IMR-90 (cell line): ENCODE results near the gene TSHZ1. TPM values are rescaled to one million over a fixed set of nuclear protein-coding genes. Genes with fewer than 3 reads are reported as not detected.

ENCODE experiments used
- ATAC-seq: fragments of 200-7000 bp; cut with Tn5 transposase; 2 replicates; pipeline ENCODE4 v1.9.1; 2020; ENCODE audit warnings: low read depth, mild to moderate bottlenecking, moderate library complexity
- BruUV-seq: library from RNA; stranded (reverse); fragments of 400-500 nt; replicated peaks from 2 replicates; lab custom pipeline; 2021; lab: Mats Ljungman, UMichigan
- CTCF ChIA-PET: fragments of 300-600 bp; formaldehyde crosslinking; extraction: SDS; loops from one replicate; lab custom pipeline; 2021; ENCODE audit warnings: antibody characterized with exemption; lab: Yijun Ruan, JAX
- POLR2A ChIA-PET: fragments of 300-600 bp; sonication (Branson Sonifier 250); formaldehyde crosslinking; loops from one replicate; lab custom pipeline; 2022; ENCODE audit warnings: antibody characterized with exemption; ENCODE audit not compliant: unreplicated experiment; lab: Charles Lee
- DNase-seq: peaks from one replicate; pipeline ENCODE4 v3.0.0; 2013
- H2AFZ ChIP-seq: replicated peaks from 2 replicates; pipeline ENCODE3; 2013; ENCODE audit warnings: low read length, mild to moderate bottlenecking; ENCODE audit not compliant: poor library complexity
- H2AK5ac ChIP-seq: 2 replicates; pipeline ENCODE4 v1.6.1; 2013; ENCODE audit warnings: low read depth, low read length, inconsistent platforms
- H2AK9ac ChIP-seq: replicated peaks from 2 replicates; pipeline ENCODE3; 2013; ENCODE audit warnings: mild to moderate bottlenecking, low read depth, low read length, moderate library complexity; ENCODE audit not compliant: poor library complexity
- H2BK120ac ChIP-seq: 2 replicates; pipeline ENCODE4 v1.6.1; 2013; ENCODE audit warnings: low read depth, low read length, inconsistent platforms
- H2BK15ac ChIP-seq: 3 replicates; pipeline ENCODE4 v1.6.1; 2013; ENCODE audit warnings: low read depth, low read length, inconsistent platforms
- H2BK20ac ChIP-seq: 2 replicates; pipeline ENCODE4 v1.6.1; 2013; ENCODE audit warnings: low read depth, mild to moderate bottlenecking, inconsistent platforms, low read length, moderate library complexity
- H2BK5ac ChIP-seq: 2 replicates; pipeline ENCODE4 v1.6.1; 2013; ENCODE audit warnings: mild to moderate bottlenecking, low read depth, low read length, inconsistent platforms; ENCODE audit not compliant: poor library complexity, severe bottlenecking
- H3K14ac ChIP-seq: replicated peaks from 2 replicates; pipeline ENCODE4 v1.6.1; 2013; ENCODE audit warnings: low read depth, low read length, inconsistent platforms
- H3K18ac ChIP-seq: 2 replicates; pipeline ENCODE4 v1.6.1; 2013; ENCODE audit warnings: low read depth, low read length, control low read depth
- H3K23ac ChIP-seq: 2 replicates; pipeline ENCODE4 v1.6.1; 2013; ENCODE audit warnings: low read depth, low read length, inconsistent platforms
- H3K27ac ChIP-seq: 2 replicates; pipeline ENCODE4 v1.5.1; 2013; ENCODE audit warnings: mild to moderate bottlenecking, control low read depth, low read length; ENCODE audit not compliant: insufficient read depth
- H3K27me3 ChIP-seq: 2 replicates; pipeline ENCODE4 v1.6.1; 2013; ENCODE audit warnings: low read length; ENCODE audit not compliant: control insufficient read depth, insufficient read depth
- H3K36me3 ChIP-seq: 2 replicates; pipeline ENCODE4 v1.6.1; 2013; ENCODE audit warnings: low read length, mixed read lengths; ENCODE audit not compliant: control insufficient read depth, insufficient read depth
- H3K4ac ChIP-seq: 2 replicates; pipeline ENCODE4 v1.6.1; 2013; ENCODE audit warnings: low read depth, low read length, inconsistent platforms
- H3K4me1 ChIP-seq: 2 replicates; pipeline ENCODE4 v1.6.1; 2013; ENCODE audit warnings: low read length, mixed read lengths; ENCODE audit not compliant: control insufficient read depth, insufficient read depth
- H3K4me2 ChIP-seq: 2 replicates; pipeline ENCODE4 v1.6.1; 2013; ENCODE audit warnings: low read depth, mild to moderate bottlenecking, control low read depth, low read length, moderate library complexity
- H3K4me3 ChIP-seq: 2 replicates; pipeline ENCODE4 v1.5.1; 2013; ENCODE audit warnings: low read depth, mild to moderate bottlenecking, control low read depth, low read length, moderate library complexity; ENCODE audit not compliant: insufficient read depth
- H3K56ac ChIP-seq: 2 replicates; pipeline ENCODE4 v1.6.1; 2013; ENCODE audit warnings: low read length, inconsistent platforms; ENCODE audit not compliant: insufficient read depth; ENCODE audit errors: extremely low read depth
- H3K79me1 ChIP-seq, 2 experiments: 2 replicates each; pipeline ENCODE4 v1.6.1; 2013; ENCODE audit warnings: low read length in 2 of 2, inconsistent platforms in 1 of 2, low read depth in 1 of 2
- H3K9ac ChIP-seq: 2 replicates; pipeline ENCODE4 v1.6.1; 2013; ENCODE audit warnings: low read depth, low read length, control low read depth
- H3K9me1 ChIP-seq: 2 replicates; pipeline ENCODE4 v1.6.1; 2013; ENCODE audit warnings: low read length, inconsistent platforms; ENCODE audit not compliant: insufficient read depth
- H3K9me3 ChIP-seq: 2 replicates; pipeline ENCODE4 v1.6.1; 2013; ENCODE audit warnings: low read length; ENCODE audit not compliant: control insufficient read depth, insufficient read depth
- H4K20me1 ChIP-seq: 2 replicates; pipeline ENCODE4 v1.6.1; 2013; ENCODE audit warnings: low read length, inconsistent platforms; ENCODE audit not compliant: insufficient read depth
- H4K5ac ChIP-seq: 2 replicates; pipeline ENCODE4 v1.6.1; 2013; ENCODE audit warnings: mild to moderate bottlenecking, low read depth, low read length, control low read depth
- H4K8ac ChIP-seq, 2 experiments: 2 replicates each; pipeline ENCODE4 v1.6.1; 2013; ENCODE audit warnings: low read depth in 2 of 2, low read length in 2 of 2, control low read depth in 1 of 2, inconsistent platforms in 1 of 2
- H4K91ac ChIP-seq: 2 replicates; pipeline ENCODE4 v1.6.1; 2013; ENCODE audit warnings: low read depth, low read length, inconsistent platforms; ENCODE audit not compliant: insufficient read depth
- BHLHE40 ChIP-seq: fragments of 150-350 bp; IDR thresholded peaks from 2 replicates; pipeline ENCODE4 v1.6.1; 2016; ENCODE audit warnings: mild to moderate bottlenecking, low read depth, low read length
- CEBPB ChIP-seq: IDR thresholded peaks from 2 replicates; pipeline ENCODE4 v1.6.1; 2012; ENCODE audit warnings: low read depth, low read length, improper control_type of control experiment
- CHD1 ChIP-seq: IDR thresholded peaks from 2 replicates; pipeline ENCODE4 v1.6.1; 2012; ENCODE audit warnings: low read depth, low read length, improper control_type of control experiment
- FOS ChIP-seq: fragments of 150-350 bp; IDR thresholded peaks from 2 replicates; pipeline ENCODE4 v1.6.1; 2016; ENCODE audit warnings: low read depth, low read length
- MAFK ChIP-seq: IDR thresholded peaks from 2 replicates; pipeline ENCODE4 v1.6.1; 2012; ENCODE audit warnings: low read depth, low read length, improper control_type of control experiment
- MAZ ChIP-seq: IDR thresholded peaks from 2 replicates; pipeline ENCODE4 v1.6.1; 2012; ENCODE audit warnings: low read depth, mild to moderate bottlenecking, low read length, improper control_type of control experiment, moderate library complexity, borderline replicate concordance
- MXI1 ChIP-seq: IDR thresholded peaks from 2 replicates; pipeline ENCODE4 v1.6.1; 2012; ENCODE audit warnings: low read depth, mild to moderate bottlenecking, low read length, moderate library complexity, borderline replicate concordance
- NFE2L2 ChIP-seq: fragments of 150-350 bp; IDR thresholded peaks from 2 replicates; pipeline ENCODE4 v1.6.1; 2016; ENCODE audit warnings: low read depth, mild to moderate bottlenecking, low read length
- POLR2A ChIP-seq: IDR thresholded peaks from 2 replicates; pipeline ENCODE4 v1.6.1; 2012; ENCODE audit warnings: mild to moderate bottlenecking, low read depth, low read length
- RAD21 ChIP-seq: IDR thresholded peaks from 2 replicates; pipeline ENCODE4 v1.6.1; 2012; ENCODE audit warnings: low read length, improper control_type of control experiment
- RCOR1 ChIP-seq: IDR thresholded peaks from 2 replicates; pipeline ENCODE4 v1.6.1; 2012; ENCODE audit warnings: mild to moderate bottlenecking, low read length, improper control_type of control experiment; ENCODE audit not compliant: insufficient replicate concordance
- RFX5 ChIP-seq: IDR thresholded peaks from 2 replicates; pipeline ENCODE4 v1.8.0; 2012; ENCODE audit warnings: low read depth, mild to moderate bottlenecking, low read length, moderate library complexity
- SMC3 ChIP-seq: fragments of 150-350 bp; IDR thresholded peaks from 2 replicates; pipeline ENCODE4 v1.6.1; 2016; ENCODE audit warnings: low read depth, mild to moderate bottlenecking, antibody characterized with exemption, low read length, moderate library complexity
- WGBS, 2 experiments: methylation state at CpG; one replicate each; pipeline versions ENCODE4 v1.1.5 to v1.1.7; 2013; ENCODE audit warnings: missing lambda C conversion rate in 2 of 2; ENCODE audit not compliant: insufficient read length in 1 of 2; ENCODE audit errors: extremely low coverage in 2 of 2; 5-methylcytosine and 5-hydroxymethylcytosine counted together
- dilution Hi-C: fragments of 300-500 bp; cut with HindIII; formaldehyde crosslinking; loops from one replicate; pipeline ENCODE4 v1.14.3; 2018; ENCODE audit warnings: low sequenced_read_pairs; ENCODE audit not compliant: unreplicated experiment
- in situ Hi-C: fragments of 300-500 bp; cut with MboI; formaldehyde crosslinking; loops from 3 replicates; pipeline ENCODE4 v1.14.3; 2019; ENCODE audit warnings: low sequenced_read_pairs, inconsistent platforms, mixed read lengths
- intact Hi-C: fragments of 100-400 bp; cut with micrococcal nuclease; formaldehyde crosslinking; loops from 2 replicates; pipeline ENCODE4 v1.10.0; 2022
- polyA plus RNA-seq, 3 experiments: library from polyadenylated mRNA; depleted of rRNA; stranded (reverse); fragments of >200 nt; gene quantifications; 2 replicates each; pipeline ENCODE4 v1.2.3, GENCODE V29; 2012; ENCODE audit warnings: low replicate concordance in 1 of 3
- total RNA-seq: library from RNA; depleted of rRNA; stranded (reverse); fragments of >200 nt; gene quantifications from 2 replicates; pipeline ENCODE4 v1.2.3, GENCODE V29; 2012
- TF ChIP-seq, protein P1 (sequence below): conservative IDR thresholded peaks from 2 replicates; pipeline ENCODE4 v1.5.1; 2012; ENCODE audit warnings: mild to moderate bottlenecking, low read depth, low read length, improper control_type of control experiment
- TF ChIP-seq, protein P2 (sequence below): fragments of 150-350 bp; IDR thresholded peaks from 2 replicates; pipeline ENCODE4 v1.6.1; 2017; ENCODE audit warnings: mild to moderate bottlenecking, antibody characterized with exemption, low read length, low read depth
- TF ChIP-seq, protein P3 (sequence below): fragments of 150-350 bp; IDR thresholded peaks from 2 replicates; pipeline ENCODE4 v1.6.1; 2016; ENCODE audit warnings: low read depth, mild to moderate bottlenecking, low read length, moderate library complexity, borderline replicate concordance

The TSHZ1 gene
- total and polyA plus RNA-seq, 2 of the 4 experiments (the other 2 are of a cell fraction): 7.1 to 10.0 TPM

DNA sequence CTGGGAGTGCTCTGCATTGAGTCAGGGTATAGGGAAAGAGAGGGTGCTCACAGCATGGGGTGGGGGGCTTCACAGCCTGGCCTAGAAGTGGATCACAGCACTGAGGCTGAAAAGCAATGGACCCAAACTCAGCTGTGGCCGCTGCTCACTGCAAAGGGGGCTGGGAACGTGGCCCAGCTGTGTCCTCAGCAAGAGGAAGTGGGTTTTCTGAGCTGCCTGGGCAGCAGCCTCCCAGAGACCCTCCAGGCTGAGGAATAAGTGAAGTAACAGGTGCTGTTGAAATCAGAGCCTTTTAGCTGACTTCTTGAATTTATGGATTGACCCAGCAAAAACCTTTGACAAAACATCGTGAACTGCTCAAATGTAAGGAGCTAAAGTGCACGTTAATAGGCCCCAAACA is 36.9 kb upstream of the TSHZ1 start:
- H3K9ac ChIP-seq: no peak overlapping the region
- ChIA-PET POLR2A (no interaction called here), CTCF (interaction anchor here (0.5 kb wide), 1 partner anchor 67 kb away, joined by 3 read pairs; no protein-coding TSS in a partner anchor)
- H2AK5ac ChIP-seq: no peak overlapping the region
- no peak overlapping the region for H4K8ac ChIP-seq
- H3K9me1 ChIP-seq: no peaks in the 10 kb centered on the region
- no peak overlapping the region for H4K91ac ChIP-seq
- no peak overlapping the region for H3K4me3 ChIP-seq
- no peak overlapping the region for H2BK20ac ChIP-seq
- H3K36me3 ChIP-seq: no peaks in the 10 kb centered on the region
- no peak overlapping the region for H3K14ac ChIP-seq
- H2AFZ ChIP-seq: no peak overlapping the region
- H3K4me2 ChIP-seq: no peak overlapping the region
- no peak overlapping the region for H4K5ac ChIP-seq
- no peak overlapping the region for H3K18ac ChIP-seq
- H2BK120ac ChIP-seq: no peak overlapping the region
- no peak overlapping the region for H3K27ac ChIP-seq
- no peaks in the 10 kb centered on the region for H3K9me3 ChIP-seq
- 64% methylated on average over 2 of the region's 4 CpGs; no CpG with 5 or more reads in 1 of the 2 experiments for WGBS, 2 experiments
- TF ChIP-seq RFX5 (no peak), RAD21 (no peak), BHLHE40 (no peak), CEBPB (no peak), MXI1 (no peak), MAZ (no peak), RCOR1 (no peak), SMC3 (no peak), FOS (no peak), POLR2A (no peak), CHD1 (no peak), NFE2L2 (no peak), MAFK (no peak)
- TF ChIP-seq, protein P1, sequence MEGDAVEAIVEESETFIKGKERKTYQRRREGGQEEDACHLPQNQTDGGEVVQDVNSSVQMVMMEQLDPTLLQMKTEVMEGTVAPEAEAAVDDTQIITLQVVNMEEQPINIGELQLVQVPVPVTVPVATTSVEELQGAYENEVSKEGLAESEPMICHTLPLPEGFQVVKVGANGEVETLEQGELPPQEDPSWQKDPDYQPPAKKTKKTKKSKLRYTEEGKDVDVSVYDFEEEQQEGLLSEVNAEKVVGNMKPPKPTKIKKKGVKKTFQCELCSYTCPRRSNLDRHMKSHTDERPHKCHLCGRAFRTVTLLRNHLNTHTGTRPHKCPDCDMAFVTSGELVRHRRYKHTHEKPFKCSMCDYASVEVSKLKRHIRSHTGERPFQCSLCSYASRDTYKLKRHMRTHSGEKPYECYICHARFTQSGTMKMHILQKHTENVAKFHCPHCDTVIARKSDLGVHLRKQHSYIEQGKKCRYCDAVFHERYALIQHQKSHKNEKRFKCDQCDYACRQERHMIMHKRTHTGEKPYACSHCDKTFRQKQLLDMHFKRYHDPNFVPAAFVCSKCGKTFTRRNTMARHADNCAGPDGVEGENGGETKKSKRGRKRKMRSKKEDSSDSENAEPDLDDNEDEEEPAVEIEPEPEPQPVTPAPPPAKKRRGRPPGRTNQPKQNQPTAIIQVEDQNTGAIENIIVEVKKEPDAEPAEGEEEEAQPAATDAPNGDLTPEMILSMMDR: no peak
- TF ChIP-seq, protein P2, sequence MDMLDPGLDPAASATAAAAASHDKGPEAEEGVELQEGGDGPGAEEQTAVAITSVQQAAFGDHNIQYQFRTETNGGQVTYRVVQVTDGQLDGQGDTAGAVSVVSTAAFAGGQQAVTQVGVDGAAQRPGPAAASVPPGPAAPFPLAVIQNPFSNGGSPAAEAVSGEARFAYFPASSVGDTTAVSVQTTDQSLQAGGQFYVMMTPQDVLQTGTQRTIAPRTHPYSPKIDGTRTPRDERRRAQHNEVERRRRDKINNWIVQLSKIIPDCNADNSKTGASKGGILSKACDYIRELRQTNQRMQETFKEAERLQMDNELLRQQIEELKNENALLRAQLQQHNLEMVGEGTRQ: no peak
- TF ChIP-seq, protein P3, sequence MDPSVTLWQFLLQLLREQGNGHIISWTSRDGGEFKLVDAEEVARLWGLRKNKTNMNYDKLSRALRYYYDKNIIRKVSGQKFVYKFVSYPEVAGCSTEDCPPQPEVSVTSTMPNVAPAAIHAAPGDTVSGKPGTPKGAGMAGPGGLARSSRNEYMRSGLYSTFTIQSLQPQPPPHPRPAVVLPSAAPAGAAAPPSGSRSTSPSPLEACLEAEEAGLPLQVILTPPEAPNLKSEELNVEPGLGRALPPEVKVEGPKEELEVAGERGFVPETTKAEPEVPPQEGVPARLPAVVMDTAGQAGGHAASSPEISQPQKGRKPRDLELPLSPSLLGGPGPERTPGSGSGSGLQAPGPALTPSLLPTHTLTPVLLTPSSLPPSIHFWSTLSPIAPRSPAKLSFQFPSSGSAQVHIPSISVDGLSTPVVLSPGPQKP: no peak
- no TSS peak for BruUV-seq
- H3K27me3 ChIP-seq: peaks cover 6% of the 10 kb centered on the region
- no peaks in the 10 kb centered on the region for H3K4me1 ChIP-seq
- no peaks in the 10 kb centered on the region for H4K20me1 ChIP-seq
- no peak overlapping the region for H3K56ac ChIP-seq
- H2BK15ac ChIP-seq: no peak overlapping the region
- ATAC-seq: no peak
- no peak overlapping the region for H2AK9ac ChIP-seq
- no peak overlapping the region for H2BK5ac ChIP-seq
- H3K79me1 ChIP-seq: no peaks in the 10 kb centered on the region
- H3K23ac ChIP-seq: no peak overlapping the region
- no peak overlapping the region for H3K4ac ChIP-seq
- in situ Hi-C loops (no loop called here), dilution Hi-C loops (no loop called here), intact Hi-C loops (no loop called here)
- DNase-seq: no peak
